ENCODE data around the gene MRM2.

The MRM2 gene

GRCh38 chr7:2249744-2250323 is 7.8 kb upstream of the MRM2 start:
- POLR2A ChIA-PET = no interaction called here
- H3K36me3 ChIP-seq (ENCODE audit: control insufficient read depth in 2 of 2, insufficient read depth in 1 of 2, low read length in 2 of 2) = peaks cover 0 to 7% of the 10 kb centered on the region in 2 experiments; a peak in 2 of 3 replicates

GRCh38 chr7:2248984-2249694 is 7.1 kb upstream of the MRM2 start:
- H3K36me3 ChIP-seq (ENCODE audit: control insufficient read depth in 2 of 2, insufficient read depth in 1 of 2, low read length in 2 of 2) = peaks cover 0 to 7% of the 10 kb centered on the region in 2 experiments; a peak in 2 of 3 replicates
- H3K9me3 ChIP-seq (ENCODE audit: control insufficient read depth, insufficient read depth, low read depth, low read length) = no peaks in the 10 kb centered on the region
- H3K27ac ChIP-seq (ENCODE audit: extremely low read depth, low read depth, low read length) = peak overlapping the region; percentile 5; the same call in 1 of the 2 replicates
- CTCF ChIA-PET = interaction anchor here (0.6 to 1.1 kb wide), 4 partner anchors 17 to 115 kb away, joined by 3 to 4 read pairs (median 3); no protein-coding TSS in a partner anchor
- no peaks in the 10 kb centered on the region for H3K4me1 ChIP-seq (ENCODE audit: control insufficient read depth, insufficient read depth, low read length)
- POLR2A ChIA-PET = no interaction called here
- no peak overlapping the region for H3K4me3 ChIP-seq (ENCODE audit: low read depth, low read length)
- TF ChIP-seq SCRT2 (tag by site-specific recombination; IDR thresholded peaks at IDR 0.05) = no peak
- no peak for TF ChIP-seq ZFP3 (tag by site-specific recombination; IDR thresholded peaks at IDR 0.05; ENCODE audit: low read depth)
- TF ChIP-seq, protein P1, sequence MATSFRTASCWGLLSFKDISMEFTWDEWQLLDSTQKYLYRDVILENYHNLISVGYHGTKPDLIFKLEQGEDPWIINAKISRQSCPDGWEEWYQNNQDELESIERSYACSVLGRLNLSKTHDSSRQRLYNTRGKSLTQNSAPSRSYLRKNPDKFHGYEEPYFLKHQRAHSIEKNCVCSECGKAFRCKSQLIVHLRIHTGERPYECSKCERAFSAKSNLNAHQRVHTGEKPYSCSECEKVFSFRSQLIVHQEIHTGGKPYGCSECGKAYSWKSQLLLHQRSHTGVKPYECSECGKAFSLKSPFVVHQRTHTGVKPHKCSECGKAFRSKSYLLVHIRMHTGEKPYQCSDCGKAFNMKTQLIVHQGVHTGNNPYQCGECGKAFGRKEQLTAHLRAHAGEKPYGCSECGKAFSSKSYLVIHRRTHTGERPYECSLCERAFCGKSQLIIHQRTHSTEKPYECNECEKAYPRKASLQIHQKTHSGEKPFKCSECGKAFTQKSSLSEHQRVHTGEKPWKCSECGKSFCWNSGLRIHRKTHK (tag by site-specific recombination; IDR thresholded peaks at IDR 0.05) = no peak
- TF ChIP-seq GLI4 (tag by site-specific recombination; IDR thresholded peaks at IDR 0.05) = no peak
- no peak for TF ChIP-seq ZNF501 (tag by site-specific recombination; IDR thresholded peaks at IDR 0.05)
- no peak for TF ChIP-seq ZNF830 (tag by site-specific recombination; IDR thresholded peaks at IDR 0.05; ENCODE audit: low read depth)
- TF ChIP-seq SP3 (tag by site-specific recombination; IDR thresholded peaks at IDR 0.05) = no peak
- TF ChIP-seq, protein P2, sequence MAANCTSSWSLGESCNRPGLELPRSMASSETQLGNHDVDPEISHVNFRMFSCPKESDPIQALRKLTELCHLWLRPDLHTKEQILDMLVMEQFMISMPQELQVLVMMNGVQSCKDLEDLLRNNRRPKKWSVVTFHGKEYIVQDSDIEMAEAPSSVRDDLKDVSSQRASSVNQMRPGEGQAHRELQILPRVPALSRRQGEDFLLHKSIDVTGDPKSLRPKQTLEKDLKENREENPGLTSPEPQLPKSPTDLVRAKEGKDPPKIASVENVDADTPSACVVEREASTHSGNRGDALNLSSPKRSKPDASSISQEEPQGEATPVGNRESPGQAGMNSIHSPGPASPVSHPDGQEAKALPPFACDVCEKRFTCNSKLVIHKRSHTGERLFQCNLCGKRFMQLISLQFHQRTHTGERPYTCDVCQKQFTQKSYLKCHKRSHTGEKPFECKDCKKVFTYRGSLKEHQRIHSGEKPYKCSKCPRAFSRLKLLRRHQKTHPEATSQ (tag by site-specific recombination; IDR thresholded peaks at IDR 0.05) = no peak
- TF ChIP-seq, protein P3, sequence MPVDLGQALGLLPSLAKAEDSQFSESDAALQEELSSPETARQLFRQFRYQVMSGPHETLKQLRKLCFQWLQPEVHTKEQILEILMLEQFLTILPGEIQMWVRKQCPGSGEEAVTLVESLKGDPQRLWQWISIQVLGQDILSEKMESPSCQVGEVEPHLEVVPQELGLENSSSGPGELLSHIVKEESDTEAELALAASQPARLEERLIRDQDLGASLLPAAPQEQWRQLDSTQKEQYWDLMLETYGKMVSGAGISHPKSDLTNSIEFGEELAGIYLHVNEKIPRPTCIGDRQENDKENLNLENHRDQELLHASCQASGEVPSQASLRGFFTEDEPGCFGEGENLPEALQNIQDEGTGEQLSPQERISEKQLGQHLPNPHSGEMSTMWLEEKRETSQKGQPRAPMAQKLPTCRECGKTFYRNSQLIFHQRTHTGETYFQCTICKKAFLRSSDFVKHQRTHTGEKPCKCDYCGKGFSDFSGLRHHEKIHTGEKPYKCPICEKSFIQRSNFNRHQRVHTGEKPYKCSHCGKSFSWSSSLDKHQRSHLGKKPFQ (tag by site-specific recombination; IDR thresholded peaks at IDR 0.05) = no peak
- TF ChIP-seq ZNF645 (tag by site-specific recombination; IDR thresholded peaks at IDR 0.05) = no peak
- no peak for TF ChIP-seq REST (tag by site-specific recombination; IDR thresholded peaks at IDR 0.05)
- no peak for TF ChIP-seq ZFHX2 (tag by site-specific recombination; conservative IDR thresholded peaks at IDR 0.05)
- no peak for TF ChIP-seq ZNF621 (tag by site-specific recombination; IDR thresholded peaks at IDR 0.05)
- no peak for TF ChIP-seq ZSCAN16 (tag by site-specific recombination; IDR thresholded peaks at IDR 0.05)
- TF ChIP-seq ZBTB1 (tag by site-specific recombination; IDR thresholded peaks at IDR 0.05) = no peak
- TF ChIP-seq ZNF174 (tag by site-specific recombination; IDR thresholded peaks at IDR 0.05) = no peak

More at GRCh38 chr7:2249744-2250323, 7.8 kb upstream of the MRM2 start:
- CTCF ChIA-PET = interaction anchor here (1.1 to 1.2 kb wide), 2 partner anchors 16 to 95 kb away, joined by 3 read pairs; no protein-coding TSS in a partner anchor
- Histone ChIP-seq H3K4me1 (ENCODE audit: control insufficient read depth, insufficient read depth, low read length) (no peaks in the 10 kb centered on the region), H3K9me3 (ENCODE audit: control insufficient read depth, insufficient read depth, low read depth, low read length) (no peaks in the 10 kb centered on the region), H3K4me3 (ENCODE audit: low read depth, low read length) (no peak overlapping the region), H3K27ac (ENCODE audit: extremely low read depth, low read depth, low read length) (no peak overlapping the region)
- TF ChIP-seq ZNF223 (tag by site-specific recombination; IDR thresholded peaks at IDR 0.05) (no peak), KLF16 (tag by site-specific recombination; IDR thresholded peaks at IDR 0.05) (no peak), ZNF544 (tag by site-specific recombination; IDR thresholded peaks at IDR 0.05) (no peak), ZNF629 (tag by site-specific recombination; IDR thresholded peaks at IDR 0.05) (no peak), ZNF19 (tag by site-specific recombination; IDR thresholded peaks at IDR 0.05; ENCODE audit: low read depth) (no peak), ZNF658 (tag by site-specific recombination; IDR thresholded peaks at IDR 0.05) (no peak), ZNF561 (tag by site-specific recombination; IDR thresholded peaks at IDR 0.05; ENCODE audit: borderline replicate concordance) (no peak), KLF7 (tag by site-specific recombination; IDR thresholded peaks at IDR 0.05; ENCODE audit: borderline replicate concordance) (no peak), PRDM6 (tag by site-specific recombination; IDR thresholded peaks at IDR 0.05) (no peak), OVOL3 (tag by site-specific recombination; IDR thresholded peaks at IDR 0.05) (no peak), HOXA7 (CRISPR knock-in tag; IDR thresholded peaks at IDR 0.05; ENCODE audit: borderline replicate concordance) (no peak), ZNF426 (tag by site-specific recombination; IDR thresholded peaks at IDR 0.05) (no peak)
